Cerebellar nuclear complex (tissue), 1 donor: ENCODE data around the gene PAX7.
"Not testable (repeated sequence)": the region's sequence is repeated elsewhere in the genome, so short reads cannot be mapped to it uniquely, and the experiment has no call there.

Experiments used
- DNase-seq, 2 experiments: peaks; one replicate each; lab custom pipeline; 2025; lab: John Stamatoyannopoulos, UW

PAX7 gene

GRCh38 chr1:18730321-18730720 lies 99.7 kb downstream of the PAX7 start:
- no peak for DNase-seq

- no peak for DNase-seq
Measured at GRCh38 chr1:18731148-18731547, 100.5 kb downstream of the PAX7 start.

- DNase-seq = no peak
Measured at GRCh38 chr1:18731591-18732235, 101.1 kb downstream of the PAX7 start.

GRCh38 chr1:18732686-18733085 lies 102.0 kb downstream of the PAX7 start:
- DNase-seq = no peak

GRCh38 chr1:18734001-18734400 lies 103.4 kb downstream of the PAX7 start:
- no peak for DNase-seq

- no peak for DNase-seq
Measured at GRCh38 chr1:18734461-18735223, 104.0 kb downstream of the PAX7 start.

- DNase-seq = no peak
Measured at GRCh38 chr1:18735224-18735997, 104.8 kb downstream of the PAX7 start.

- DNase-seq = no peak
Measured at GRCh38 chr1:18736958-18737357, 106.3 kb downstream of the PAX7 start.

- no peak for DNase-seq
Measured at GRCh38 chr1:18738126-18738525, 107.5 kb downstream of the PAX7 start.

GRCh38 chr1:18738617-18739016 lies 108.0 kb downstream of the PAX7 start:
- DNase-seq = no peak

- no peak for DNase-seq
Measured at GRCh38 chr1:18739408-18739807, 108.8 kb downstream of the PAX7 start.

GRCh38 chr1:18739897-18740296 lies 109.3 kb downstream of the PAX7 start:
- DNase-seq = no peak

GRCh38 chr1:18740617-18741016 lies 110.0 kb downstream of the PAX7 start:
- DNase-seq = no peak

- DNase-seq = no peak
Measured at GRCh38 chr1:18743233-18743632, 112.6 kb downstream of the PAX7 start.

- DNase-seq = not testable (repeated sequence)
Measured at GRCh38 chr1:18744381-18744780, 113.7 kb downstream of the PAX7 start.

GRCh38 chr1:18746981-18747380 lies 116.3 kb downstream of the PAX7 start:
- no peak for DNase-seq

GRCh38 chr1:18747671-18748070 lies 117.0 kb downstream of the PAX7 start:
- no peak for DNase-seq

GRCh38 chr1:18748435-18748834 lies 117.8 kb downstream of the PAX7 start:
- no peak for DNase-seq

GRCh38 chr1:18749569-18749968 lies 118.9 kb downstream of the PAX7 start:
- no peak for DNase-seq

GRCh38 chr1:18750600-18750999 lies 120.0 kb downstream of the PAX7 start:
- DNase-seq = no peak

- DNase-seq = no peak
Measured at GRCh38 chr1:18751425-18751824, 120.8 kb downstream of the PAX7 start.

- DNase-seq = no peak
Measured at GRCh38 chr1:18752409-18752808, 121.8 kb downstream of the PAX7 start.

- DNase-seq = no peak
Measured at GRCh38 chr1:18760156-18760555, 129.5 kb downstream of the PAX7 start.
